Measurements from ENCODE around the gene PRKCD. TPM values are rescaled to one million over a fixed set of nuclear protein-coding genes. Genes with fewer than 3 reads are reported as not detected.

The PRKCD gene
- total and polyA plus RNA-seq, 9 of the 15 experiments (the other 6 are each of a cell fraction or from before 2014, with no cell fraction given): 2.5 to 19.5 (median 6.1) TPM

GRCh38 chr3:53139906-53140846 is 20.8 kb upstream of the PRKCD start:
- Histone ChIP-seq H3K79me2 (ENCODE audit: control insufficient read depth, insufficient read depth, low read length) (no peaks in the 10 kb centered on the region), H3K9me3 (replicated peaks; ENCODE audit: control insufficient read depth, insufficient read depth, low read depth, low read length) (no peaks in the 10 kb centered on the region), H3K4me1 (replicated peaks in 1 of 2; ENCODE audit: control insufficient read depth in 2 of 2, insufficient read depth in 2 of 2, low read length in 2 of 2) (peaks cover 0 to 5% of the 10 kb centered on the region in 2 experiments; a peak in 2 of 5 replicates), H3K4me3 (no peak overlapping the region), H4K20me1 (replicated peaks; ENCODE audit: control insufficient read depth, insufficient read depth, low read length) (no peaks in the 10 kb centered on the region), H3K36me3 (ENCODE audit: control insufficient read depth, insufficient read depth, low read length) (no peaks in the 10 kb centered on the region), H3K9ac (ENCODE audit: insufficient read depth in 1 of 2, low read depth in 2 of 2, low read length in 2 of 2) (no peak overlapping the region; a peak in 1 of 4 replicates), H3K9me1 (ENCODE audit: control insufficient read depth, insufficient read depth, low read length) (no peaks in the 10 kb centered on the region), H3K4me2 (ENCODE audit: insufficient read depth, low read length) (no peak overlapping the region), H3K27ac (ENCODE audit: extremely low read depth, low read depth, low read length) (no peak overlapping the region), H2AFZ (ENCODE audit: low read depth, low read length) (no peak overlapping the region), H3K27me3 (ENCODE audit: control insufficient read depth in 2 of 2, insufficient read depth in 2 of 2, low read length in 2 of 2) (no peaks in the 10 kb centered on the region)
- in situ Hi-C loops (cut with MboI) (no loop called here), intact Hi-C loops (cut with micrococcal nuclease) (no loop called here)
- TF ChIP-seq BMI1 (IDR thresholded peaks at IDR 0.05; ENCODE audit: low read length) (no peak), SRF (CRISPR knock-in tag; IDR thresholded peaks at IDR 0.05) (peak in 1 of 2 experiments; percentile 83; a peak in 2 of 4 replicates)
- ChIA-PET CTCF (ENCODE audit: low intra/inter-chr PET ratio) (no interaction called here), POLR2A (no interaction called here)
- ATAC-seq (no peak), DNase-seq (ENCODE audit: extremely low read depth in 1 of 4, low spot score in 3 of 4) (no peak), FAIRE-seq (no peak)
- BruUV-seq (replicated peaks): no TSS peak
- WGBS (ENCODE audit: insufficient coverage, low coverage, missing lambda C conversion rate): 4% methylated on average over 6 of the region's 6 CpGs
